Fibroblast of upper back skin (primary cell): Measurements from ENCODE around the gene DNAJC3.
"Not testable (repeated sequence)": the region's sequence is repeated elsewhere in the genome, so short reads cannot be mapped to it uniquely, and the experiment has no call there.

Experiments
- DNase-seq: peaks from one replicate; pipeline ENCODE4 v3.0.0-alpha.2; 2013

DNAJC3 gene

GRCh38 chr13:95722241-95722640 lies 45.3 kb downstream of the DNAJC3 start:
- DNase-seq, result no peak

DNA sequence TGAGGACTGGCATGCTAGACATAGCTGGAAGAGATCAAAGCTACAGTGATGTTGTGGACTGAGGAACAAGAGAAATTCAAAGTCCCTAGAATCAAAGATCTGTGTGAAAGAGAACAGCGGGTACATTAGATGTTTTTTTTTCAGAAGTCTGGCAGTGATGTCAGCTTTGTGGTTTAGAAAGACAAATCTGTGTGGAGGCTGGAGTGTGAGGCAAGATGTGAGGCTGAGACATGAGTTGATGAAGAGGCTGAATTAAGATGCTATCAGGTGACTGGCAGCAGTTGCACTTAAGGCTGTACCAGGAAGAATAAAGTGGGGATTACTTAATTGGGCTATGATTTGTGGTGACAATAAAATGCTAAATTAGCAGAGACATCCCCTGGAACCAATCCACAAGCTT lies 46.5 kb downstream of the DNAJC3 start:
- no peak for DNase-seq

DNA sequence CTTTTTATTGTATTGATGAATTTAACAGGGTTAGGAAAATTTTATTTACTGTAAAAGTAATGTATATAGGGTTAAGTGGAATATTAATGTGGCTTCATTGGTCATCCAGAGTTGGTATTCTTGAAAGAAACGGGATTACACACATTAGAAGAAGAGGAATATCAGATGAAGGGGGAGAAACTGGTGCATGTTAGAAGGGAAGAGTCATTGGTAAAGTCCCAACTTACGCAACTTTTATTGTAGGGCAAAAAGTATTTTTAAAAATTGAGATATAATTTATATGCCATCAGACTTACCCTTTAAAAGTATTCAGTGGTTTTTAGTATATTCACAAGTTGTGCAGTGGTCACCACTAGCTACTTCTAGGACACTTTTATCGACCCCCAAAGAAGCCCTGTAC lies 47.3 kb downstream of the DNAJC3 start:
- no peak for DNase-seq

GRCh38 chr13:95726876-95727275 lies 49.9 kb downstream of the DNAJC3 start:
- no peak for DNase-seq

- DNase-seq, result no peak
Measured at GRCh38 chr13:95728957-95729356, 52.0 kb downstream of the DNAJC3 start.

DNA sequence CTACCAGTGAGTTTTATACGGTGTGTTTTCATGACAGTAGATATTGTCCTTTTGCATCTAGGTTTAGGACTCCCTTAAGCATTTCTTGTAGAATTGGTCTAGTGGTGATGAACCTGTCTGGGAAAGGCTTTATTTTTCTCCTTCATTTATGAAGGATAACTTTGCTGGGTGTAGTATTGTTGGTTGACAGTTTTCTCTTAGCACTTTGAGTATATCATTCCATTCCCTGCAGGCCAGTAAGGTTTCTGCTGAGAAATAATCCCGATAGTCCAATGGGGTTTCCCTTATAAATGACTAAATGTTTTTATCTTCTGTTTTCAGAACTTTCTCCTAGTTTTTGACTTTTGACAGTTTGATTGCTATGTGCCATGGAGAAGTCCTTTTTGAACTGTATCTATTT lies 57.2 kb downstream of the DNAJC3 start:
- DNase-seq, result no peak

DNA sequence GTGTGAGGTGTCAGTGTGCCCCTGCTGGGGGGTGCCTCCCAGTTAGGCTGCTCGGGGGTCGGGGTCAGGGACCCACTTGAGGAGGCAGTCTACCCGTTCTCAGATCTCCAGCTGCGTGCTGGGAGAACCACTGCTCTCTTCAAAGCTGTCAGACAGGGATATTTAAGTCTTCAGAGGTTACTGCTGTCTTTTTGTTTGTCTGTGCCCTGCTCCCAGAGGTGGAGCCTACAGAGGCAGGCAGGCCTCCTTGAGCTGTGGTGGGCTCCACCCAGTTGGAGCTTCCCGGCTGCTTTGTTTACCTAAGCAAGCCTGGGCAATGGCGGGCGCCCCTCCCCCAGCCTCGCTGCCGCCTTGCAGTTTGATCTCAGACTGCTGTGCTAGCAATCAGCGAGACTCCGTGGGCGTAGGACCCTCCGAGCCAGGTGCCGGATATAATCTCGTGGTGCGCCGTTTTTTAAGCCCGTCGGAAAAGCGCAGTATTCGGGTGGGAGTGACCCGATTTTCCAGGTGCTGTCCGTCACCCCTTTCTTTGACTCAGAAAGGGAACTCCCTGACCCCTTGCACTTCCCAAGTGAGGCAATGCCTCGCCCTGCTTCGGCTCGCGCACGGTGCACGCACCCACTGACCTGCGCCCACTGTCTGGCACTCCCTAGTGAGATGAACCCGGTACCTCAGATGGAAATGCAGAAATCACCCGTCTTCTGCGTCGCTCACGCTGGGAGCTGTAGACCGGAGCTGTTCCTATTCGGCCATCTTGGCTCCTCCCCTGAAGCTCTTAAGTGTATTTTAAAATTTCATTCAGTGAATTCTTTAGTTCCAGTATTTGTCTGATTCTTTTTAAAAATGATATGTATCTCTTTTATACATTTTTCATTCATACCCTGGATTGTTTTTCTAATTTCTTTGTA lies 63.4 kb downstream of the DNAJC3 start:
- DNase-seq, result not testable (repeated sequence)

DNA sequence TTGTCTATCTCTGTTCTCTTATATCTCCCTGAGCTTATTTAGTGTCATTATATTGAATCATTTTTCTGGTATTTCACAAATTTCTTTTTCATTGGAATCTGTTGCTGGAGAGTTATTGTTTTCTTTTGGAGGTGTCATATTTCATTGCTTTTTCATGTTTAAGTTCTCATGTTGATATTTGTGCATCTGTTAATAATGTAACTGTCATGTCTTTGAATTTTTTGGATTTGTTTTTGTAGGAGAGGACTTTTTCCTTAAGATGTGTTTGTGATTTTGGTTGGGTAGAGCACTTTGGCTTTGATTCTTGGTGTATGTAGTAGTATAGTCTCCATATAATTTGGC lies 64.0 kb downstream of the DNAJC3 start:
- no peak for DNase-seq

DNA sequence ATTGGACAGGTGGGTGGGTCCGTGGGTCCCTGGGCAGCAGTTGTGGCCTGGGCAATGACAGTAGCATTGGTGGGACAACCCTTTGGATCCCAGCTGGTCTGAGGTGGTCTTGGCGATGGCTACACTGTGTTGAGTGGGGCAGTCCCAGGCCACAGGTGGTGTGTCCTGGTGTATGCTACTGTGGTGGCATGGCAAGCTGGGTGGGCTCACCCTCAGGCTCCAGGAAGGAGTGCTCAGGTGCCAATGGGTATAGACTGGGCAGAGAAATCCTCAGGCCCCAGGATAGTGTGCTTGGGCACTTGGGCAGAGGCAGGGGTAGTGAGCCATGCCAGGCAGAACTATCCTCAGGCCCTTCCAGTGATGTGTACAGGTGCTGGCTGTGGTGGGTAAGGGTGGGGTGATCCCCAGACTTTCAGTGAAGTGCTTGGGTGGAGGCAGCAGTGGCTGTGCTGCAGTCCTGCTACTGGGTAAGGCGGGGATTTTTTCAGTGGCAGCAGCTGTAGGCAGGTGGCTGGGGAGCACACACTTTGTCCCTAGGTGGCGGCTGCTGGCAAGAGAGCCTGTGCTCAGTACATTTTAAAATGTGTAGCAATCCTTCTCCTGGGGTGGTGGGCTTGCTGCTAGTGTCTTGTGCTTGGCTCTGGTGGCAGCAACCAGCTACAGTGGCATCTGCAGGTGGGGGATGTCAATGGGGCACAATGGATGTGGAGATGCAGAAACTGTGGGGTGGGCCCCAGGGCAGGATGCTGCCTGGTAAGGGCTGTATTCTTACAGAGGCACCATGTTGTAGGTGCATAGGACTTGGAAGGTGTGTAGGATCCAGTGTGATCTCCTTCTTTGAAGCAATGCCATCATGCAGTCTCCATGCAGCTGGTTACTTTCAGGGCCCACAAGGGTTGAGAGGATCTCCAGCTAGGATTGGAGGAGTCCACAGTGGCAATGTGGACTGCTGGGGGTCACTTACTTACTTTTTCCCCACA lies 64.9 kb downstream of the DNAJC3 start:
- DNase-seq, result no peak

- DNase-seq, result no peak
Measured at GRCh38 chr13:95743192-95743591, 66.3 kb downstream of the DNAJC3 start.

DNA sequence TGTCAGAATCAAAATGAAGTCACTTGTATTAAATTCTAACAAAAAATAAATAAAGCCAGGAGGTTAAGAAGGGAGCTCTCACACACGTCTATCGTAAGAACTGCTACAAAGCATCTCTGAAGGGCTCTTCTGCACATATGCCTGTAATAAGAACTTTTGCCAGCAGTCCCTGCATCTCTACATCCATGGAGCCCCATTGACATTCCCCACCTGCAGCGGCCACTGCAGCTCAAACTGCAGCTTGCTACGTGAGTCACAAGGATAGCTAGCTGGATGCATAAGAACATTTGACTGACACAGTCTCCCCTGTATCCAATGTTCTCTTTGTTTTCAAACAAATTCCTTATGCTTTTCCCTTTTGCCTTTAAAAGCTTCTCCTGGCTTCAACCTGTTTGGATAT lies 68.3 kb downstream of the DNAJC3 start:
- DNase-seq, result no peak

GRCh38 chr13:95745752-95746151 lies 68.8 kb downstream of the DNAJC3 start:
- no peak for DNase-seq

DNA sequence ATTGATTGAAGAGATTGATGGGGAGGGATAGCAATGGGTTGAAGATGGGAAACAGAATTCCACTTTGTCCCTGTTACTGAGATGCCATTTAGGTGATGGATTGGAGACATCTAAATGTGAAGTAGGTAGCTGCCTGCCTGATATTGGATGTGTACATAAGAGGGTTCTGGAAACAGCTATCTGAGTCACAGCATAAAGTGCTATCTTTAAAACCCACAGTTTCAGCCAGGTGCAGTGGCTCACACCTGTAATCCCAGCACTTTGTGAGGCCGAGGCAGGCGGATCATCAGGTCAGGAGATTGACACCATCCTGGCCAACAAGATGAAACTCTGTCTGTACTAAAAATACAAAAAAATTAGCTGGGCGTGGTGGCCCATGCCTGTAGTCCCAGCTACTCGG lies 72.6 kb downstream of the DNAJC3 start:
- DNase-seq, result no peak

GRCh38 chr13:95752677-95753076 lies 75.7 kb downstream of the DNAJC3 start:
- no peak for DNase-seq

- DNase-seq, result no peak
Measured at GRCh38 chr13:95754069-95754468, 77.1 kb downstream of the DNAJC3 start.

DNA sequence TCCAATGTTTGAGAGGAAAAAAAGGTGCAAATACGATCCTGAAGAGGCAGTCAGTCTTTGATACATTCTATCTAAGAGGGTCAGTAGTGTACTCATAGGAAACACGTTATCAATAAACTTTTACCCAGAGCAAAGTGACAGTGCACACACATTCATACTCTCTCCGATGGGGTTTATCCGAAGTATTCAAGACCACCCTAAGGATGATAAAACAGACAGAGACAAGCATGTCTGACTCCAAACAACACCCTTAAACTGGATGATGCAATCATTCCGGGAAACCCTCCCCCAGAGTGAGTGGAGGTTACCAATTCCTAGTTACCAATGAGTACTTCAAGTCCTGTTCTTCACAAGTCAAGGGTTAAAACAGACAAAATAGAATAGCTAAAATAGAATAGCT lies 79.1 kb downstream of the DNAJC3 start:
- peak; percentile 18 for DNase-seq

DNA sequence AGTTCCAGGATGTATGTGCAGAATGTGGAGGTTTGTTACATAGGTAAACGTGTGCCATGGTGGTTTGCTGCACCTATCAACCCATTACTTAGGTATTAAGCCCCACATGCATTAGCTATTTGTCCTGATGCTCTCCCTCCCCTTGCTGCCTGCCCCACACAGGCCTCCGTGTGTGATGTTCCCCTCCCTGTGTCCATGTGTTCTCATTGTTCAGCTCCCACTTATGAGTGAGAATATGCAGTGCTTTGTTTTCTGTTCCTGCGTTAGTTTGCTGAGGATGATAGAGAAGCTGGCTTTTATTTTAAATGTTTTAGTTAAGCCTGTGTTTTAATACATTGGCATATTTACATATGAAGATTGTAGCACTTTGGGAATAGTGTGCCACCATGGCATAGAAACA lies 85.7 kb downstream of the DNAJC3 start:
- DNase-seq, result not testable (repeated sequence)

DNA sequence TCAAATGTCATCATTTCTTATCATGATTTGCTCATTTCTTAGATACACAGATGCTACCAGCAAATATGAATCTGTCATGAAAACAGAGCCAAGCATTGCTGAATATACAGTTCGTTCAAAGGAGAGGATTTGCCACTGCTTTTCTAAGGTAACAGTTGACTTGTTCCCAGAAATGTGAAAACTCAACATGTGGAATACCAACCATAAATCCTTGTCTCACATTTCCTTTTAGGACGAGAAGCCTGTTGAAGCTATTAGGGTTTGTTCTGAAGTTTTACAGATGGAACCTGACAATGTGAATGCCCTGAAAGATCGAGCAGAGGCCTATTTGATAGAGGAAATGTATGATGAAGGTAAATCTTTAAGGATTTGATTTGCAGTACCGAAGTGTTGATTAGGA lies 86.7 kb downstream of the DNAJC3 start:
- no peak for DNase-seq

- DNase-seq, result no peak
Measured at GRCh38 chr13:95771905-95772304, 95.0 kb downstream of the DNAJC3 start.

GRCh38 chr13:95779522-95779921 lies 102.6 kb downstream of the DNAJC3 start:
- no peak for DNase-seq

GRCh38 chr13:95781016-95781415 lies 104.1 kb downstream of the DNAJC3 start:
- DNase-seq, result no peak

DNA sequence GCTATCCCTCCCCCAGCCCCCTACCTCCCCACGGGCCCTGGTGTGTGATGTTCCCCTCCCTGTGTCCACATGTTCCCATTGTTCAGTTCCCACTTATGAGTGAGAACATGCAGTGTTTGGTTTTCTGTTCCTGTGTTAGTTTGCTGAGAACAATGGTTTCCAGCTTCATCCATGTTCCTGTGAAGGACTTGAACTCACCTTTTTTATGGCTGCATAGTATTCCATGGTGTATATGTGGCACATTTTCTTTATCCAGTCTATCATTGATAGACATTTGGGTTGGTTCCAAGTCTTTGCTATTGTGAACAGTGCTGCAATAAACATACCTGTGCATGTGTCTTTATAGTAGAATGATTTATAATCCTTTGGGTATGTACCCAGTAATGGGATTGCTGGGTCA lies 105.0 kb downstream of the DNAJC3 start:
- not testable (repeated sequence) for DNase-seq

DNA sequence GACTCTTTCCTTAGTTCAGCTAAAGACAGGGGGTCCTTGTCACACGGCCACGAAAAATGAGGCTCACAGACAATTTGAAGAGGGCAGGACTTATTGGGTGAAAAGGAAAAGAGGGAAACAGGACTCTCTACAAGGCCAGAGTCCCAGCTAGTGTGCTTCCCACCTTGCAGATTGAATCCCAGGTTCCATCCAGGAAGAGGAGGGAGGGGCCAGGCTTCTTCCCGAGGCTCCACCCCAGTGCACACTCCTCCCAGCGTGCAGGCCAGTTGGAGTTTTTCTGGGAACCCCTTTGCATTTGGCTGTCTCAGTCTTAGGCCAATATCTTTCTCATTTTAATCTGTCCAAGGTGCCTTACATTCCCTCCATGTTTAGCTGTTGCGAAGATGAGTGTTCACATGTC lies 106.8 kb downstream of the DNAJC3 start:
- DNase-seq, result no peak
